ENCODE results near the gene ZFYVE16. TPM values are rescaled to one million over a fixed set of nuclear protein-coding genes. Genes with fewer than 3 reads are reported as not detected.

ZFYVE16 gene
- total and polyA plus RNA-seq, 2 of the 13 experiments (the other 11 are each of a cell fraction or from before 2014, with no cell fraction given) = 9.3 to 33.3 TPM

DNA sequence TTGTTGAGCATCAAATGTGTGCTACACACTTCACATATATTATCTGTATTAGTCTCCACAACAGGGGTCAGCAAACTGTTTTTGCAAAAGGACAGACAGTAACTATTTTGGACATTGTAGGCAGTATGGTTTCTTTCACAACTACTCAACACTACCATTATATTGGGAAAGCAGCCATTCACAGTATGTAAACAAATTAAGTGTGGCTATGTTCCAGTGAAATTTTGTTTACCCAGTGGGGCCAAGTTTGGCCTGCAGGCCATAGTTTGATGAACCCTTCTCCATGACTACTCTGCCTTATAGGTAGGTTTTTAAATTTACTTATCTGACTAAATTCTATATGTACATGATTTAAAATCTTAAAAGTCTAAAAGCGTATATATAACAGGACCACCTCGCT, 67.1 kb downstream of the ZFYVE16 start (continued):
- TF ChIP-seq, protein P1, sequence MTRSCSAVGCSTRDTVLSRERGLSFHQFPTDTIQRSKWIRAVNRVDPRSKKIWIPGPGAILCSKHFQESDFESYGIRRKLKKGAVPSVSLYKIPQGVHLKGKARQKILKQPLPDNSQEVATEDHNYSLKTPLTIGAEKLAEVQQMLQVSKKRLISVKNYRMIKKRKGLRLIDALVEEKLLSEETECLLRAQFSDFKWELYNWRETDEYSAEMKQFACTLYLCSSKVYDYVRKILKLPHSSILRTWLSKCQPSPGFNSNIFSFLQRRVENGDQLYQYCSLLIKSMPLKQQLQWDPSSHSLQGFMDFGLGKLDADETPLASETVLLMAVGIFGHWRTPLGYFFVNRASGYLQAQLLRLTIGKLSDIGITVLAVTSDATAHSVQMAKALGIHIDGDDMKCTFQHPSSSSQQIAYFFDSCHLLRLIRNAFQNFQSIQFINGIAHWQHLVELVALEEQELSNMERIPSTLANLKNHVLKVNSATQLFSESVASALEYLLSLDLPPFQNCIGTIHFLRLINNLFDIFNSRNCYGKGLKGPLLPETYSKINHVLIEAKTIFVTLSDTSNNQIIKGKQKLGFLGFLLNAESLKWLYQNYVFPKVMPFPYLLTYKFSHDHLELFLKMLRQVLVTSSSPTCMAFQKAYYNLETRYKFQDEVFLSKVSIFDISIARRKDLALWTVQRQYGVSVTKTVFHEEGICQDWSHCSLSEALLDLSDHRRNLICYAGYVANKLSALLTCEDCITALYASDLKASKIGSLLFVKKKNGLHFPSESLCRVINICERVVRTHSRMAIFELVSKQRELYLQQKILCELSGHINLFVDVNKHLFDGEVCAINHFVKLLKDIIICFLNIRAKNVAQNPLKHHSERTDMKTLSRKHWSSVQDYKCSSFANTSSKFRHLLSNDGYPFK (CRISPR knock-in tag; IDR thresholded peaks at IDR 0.05; ENCODE audit: borderline replicate concordance) = no peak
- TF ChIP-seq WIZ (CRISPR knock-in tag; IDR thresholded peaks at IDR 0.05) (no peak), FOXP1 (IDR thresholded peaks at IDR 0.05) (no peak), FOXP1 (CRISPR knock-in tag; IDR thresholded peaks at IDR 0.05) (peak; percentile 69), PRPF4 (IDR thresholded peaks at IDR 0.05; ENCODE audit: low read depth, low read length, poor library complexity, severe bottlenecking) (no peak), ZEB1 (IDR thresholded peaks at IDR 0.05; ENCODE audit: insufficient replicate concordance, low read depth) (no peak), FLYWCH1 (CRISPR knock-in tag; IDR thresholded peaks at IDR 0.05) (no peak), CBX5 (CRISPR knock-in tag; IDR thresholded peaks at IDR 0.05; ENCODE audit: borderline replicate concordance) (no peak), CBFB (CRISPR knock-in tag; IDR thresholded peaks at IDR 0.05) (no peak), MTA1 (CRISPR knock-in tag; IDR thresholded peaks at IDR 0.05; ENCODE audit: borderline replicate concordance) (no peak), NR2F6 (IDR thresholded peaks at IDR 0.05) (no peak; the same call in 1 of the 2 replicates), NR2F6 (CRISPR knock-in tag; IDR thresholded peaks at IDR 0.05) (peak; percentile 13; the same call in 1 of the 2 replicates), HNRNPK (IDR thresholded peaks at IDR 0.05; ENCODE audit: low read depth, low read length, poor library complexity, severe bottlenecking) (no peak), MTF1 (CRISPR knock-in tag; IDR thresholded peaks at IDR 0.05) (no peak), CCAR2 (optimal IDR thresholded peaks at IDR 0.05; ENCODE audit: low read depth, low read length) (no peak), SNAI1 (CRISPR knock-in tag; IDR thresholded peaks at IDR 0.05; ENCODE audit: borderline replicate concordance) (no peak), TSC22D2 (CRISPR knock-in tag; IDR thresholded peaks at IDR 0.05; ENCODE audit: borderline replicate concordance) (no peak), ZSCAN25 (CRISPR knock-in tag; IDR thresholded peaks at IDR 0.05) (no peak), ZNF367 (CRISPR knock-in tag; IDR thresholded peaks at IDR 0.05; ENCODE audit: borderline replicate concordance) (no peak), EP300 (IDR thresholded peaks at IDR 0.05; ENCODE audit: low read depth in 2 of 2, low read length in 2 of 2) (peak in 1 of 2 experiments; percentile 30; a peak in 1 of 4 replicates), EP300 (CRISPR knock-in tag; IDR thresholded peaks at IDR 0.05; ENCODE audit: borderline replicate concordance) (no peak)
- TF ChIP-seq, protein P2, sequence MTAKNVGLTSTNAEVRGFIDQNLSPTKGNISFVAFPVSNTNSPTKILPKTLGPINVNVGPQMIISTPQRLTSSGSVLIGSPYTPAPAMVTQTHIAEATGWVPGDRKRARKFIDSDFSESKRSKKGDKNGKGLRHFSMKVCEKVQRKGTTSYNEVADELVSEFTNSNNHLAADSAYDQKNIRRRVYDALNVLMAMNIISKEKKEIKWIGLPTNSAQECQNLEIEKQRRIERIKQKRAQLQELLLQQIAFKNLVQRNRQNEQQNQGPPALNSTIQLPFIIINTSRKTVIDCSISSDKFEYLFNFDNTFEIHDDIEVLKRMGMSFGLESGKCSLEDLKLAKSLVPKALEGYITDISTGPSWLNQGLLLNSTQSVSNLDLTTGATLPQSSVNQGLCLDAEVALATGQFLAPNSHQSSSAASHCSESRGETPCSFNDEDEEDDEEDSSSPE (CRISPR knock-in tag; IDR thresholded peaks at IDR 0.05) = no peak
- TF ChIP-seq, protein P3, sequence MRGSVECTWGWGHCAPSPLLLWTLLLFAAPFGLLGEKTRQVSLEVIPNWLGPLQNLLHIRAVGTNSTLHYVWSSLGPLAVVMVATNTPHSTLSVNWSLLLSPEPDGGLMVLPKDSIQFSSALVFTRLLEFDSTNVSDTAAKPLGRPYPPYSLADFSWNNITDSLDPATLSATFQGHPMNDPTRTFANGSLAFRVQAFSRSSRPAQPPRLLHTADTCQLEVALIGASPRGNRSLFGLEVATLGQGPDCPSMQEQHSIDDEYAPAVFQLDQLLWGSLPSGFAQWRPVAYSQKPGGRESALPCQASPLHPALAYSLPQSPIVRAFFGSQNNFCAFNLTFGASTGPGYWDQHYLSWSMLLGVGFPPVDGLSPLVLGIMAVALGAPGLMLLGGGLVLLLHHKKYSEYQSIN (CRISPR knock-in tag; IDR thresholded peaks at IDR 0.05; ENCODE audit: borderline replicate concordance) = no peak
- TF ChIP-seq, protein P4, sequence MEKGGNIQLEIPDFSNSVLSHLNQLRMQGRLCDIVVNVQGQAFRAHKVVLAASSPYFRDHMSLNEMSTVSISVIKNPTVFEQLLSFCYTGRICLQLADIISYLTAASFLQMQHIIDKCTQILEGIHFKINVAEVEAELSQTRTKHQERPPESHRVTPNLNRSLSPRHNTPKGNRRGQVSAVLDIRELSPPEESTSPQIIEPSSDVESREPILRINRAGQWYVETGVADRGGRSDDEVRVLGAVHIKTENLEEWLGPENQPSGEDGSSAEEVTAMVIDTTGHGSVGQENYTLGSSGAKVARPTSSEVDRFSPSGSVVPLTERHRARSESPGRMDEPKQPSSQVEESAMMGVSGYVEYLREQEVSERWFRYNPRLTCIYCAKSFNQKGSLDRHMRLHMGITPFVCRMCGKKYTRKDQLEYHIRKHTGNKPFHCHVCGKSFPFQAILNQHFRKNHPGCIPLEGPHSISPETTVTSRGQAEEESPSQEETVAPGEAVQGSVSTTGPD (CRISPR knock-in tag; IDR thresholded peaks at IDR 0.05) = no peak
- TF ChIP-seq, protein P5, sequence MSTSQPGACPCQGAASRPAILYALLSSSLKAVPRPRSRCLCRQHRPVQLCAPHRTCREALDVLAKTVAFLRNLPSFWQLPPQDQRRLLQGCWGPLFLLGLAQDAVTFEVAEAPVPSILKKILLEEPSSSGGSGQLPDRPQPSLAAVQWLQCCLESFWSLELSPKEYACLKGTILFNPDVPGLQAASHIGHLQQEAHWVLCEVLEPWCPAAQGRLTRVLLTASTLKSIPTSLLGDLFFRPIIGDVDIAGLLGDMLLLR (CRISPR knock-in tag; IDR thresholded peaks at IDR 0.05) = no peak
